Stimulated activated CD8-positive, alpha-beta memory T cell treated with anti-CD3 and anti-CD28 coated beads, Interleukin-7, amount 100 ng/mL, for 24 hours (primary cell): ENCODE measurements around the gene IL1F10.

Source experiments
- DNase-seq: peaks from one replicate; pipeline ENCODE4 v3.0.0-alpha.2; 2020; ENCODE audit warnings: low read depth

Gene IL1F10

GRCh38 chr2:113112871-113113270, 45.1 kb downstream of the IL1F10 start:
- no peak for DNase-seq

GRCh38 chr2:113113807-113114206, 46.0 kb downstream of the IL1F10 start:
- no peak for DNase-seq

GRCh38 chr2:113114224-113114945, 46.6 kb downstream of the IL1F10 start:
- no peak for DNase-seq

- DNase-seq = no peak
These were observed 47.2 kb downstream of the IL1F10 start for GRCh38 chr2:113114996-113115395.

- no peak for DNase-seq
These were observed 48.6 kb downstream of the IL1F10 start for GRCh38 chr2:113116100-113116958.

GRCh38 chr2:113117541-113118262, 49.9 kb downstream of the IL1F10 start:
- no peak for DNase-seq

GRCh38 chr2:113118263-113118657, 50.5 kb downstream of the IL1F10 start:
- DNase-seq = no peak

GRCh38 chr2:113119111-113119510, 51.3 kb downstream of the IL1F10 start:
- DNase-seq = no peak

- DNase-seq = no peak
These were observed 53.1 kb downstream of the IL1F10 start for GRCh38 chr2:113120861-113121260.

GRCh38 chr2:113122364-113122763, 54.6 kb downstream of the IL1F10 start:
- DNase-seq = no peak

GRCh38 chr2:113123726-113124125, 56.0 kb downstream of the IL1F10 start:
- no peak for DNase-seq

GRCh38 chr2:113124181-113124961, 56.6 kb downstream of the IL1F10 start:
- DNase-seq = no peak
